T1000 (cell line): ENCODE results near the gene LRRTM4.
"Not testable (repeated sequence)": the region's sequence is repeated elsewhere in the genome, so short reads cannot be mapped to it uniquely, and the experiment has no call there.

ENCODE experiments used
- DNase-seq: peaks from one replicate; lab custom pipeline; 2025; ENCODE audit warnings: mixed read lengths; lab: John Stamatoyannopoulos, UW

LRRTM4 gene

GRCh38 chr2:77081597-77081996 lies 440.6 kb downstream of the LRRTM4 start:
- DNase-seq, result no peak

GRCh38 chr2:77064324-77064723 lies 457.9 kb downstream of the LRRTM4 start:
- no peak for DNase-seq

GRCh38 chr2:77054938-77055337 lies 467.2 kb downstream of the LRRTM4 start:
- DNase-seq, result no peak

GRCh38 chr2:77046339-77046738 lies 475.8 kb downstream of the LRRTM4 start:
- no peak for DNase-seq

- not testable (repeated sequence) for DNase-seq
Measured at GRCh38 chr2:77045456-77045855, 476.7 kb downstream of the LRRTM4 start.

- DNase-seq, result no peak
Measured at GRCh38 chr2:77034445-77034844, 487.7 kb downstream of the LRRTM4 start.

GRCh38 chr2:77029237-77029636 lies 492.9 kb downstream of the LRRTM4 start:
- DNase-seq, result not testable (repeated sequence)

- DNase-seq, result no peak
Measured at GRCh38 chr2:77028032-77028600, 494.1 kb downstream of the LRRTM4 start.

GRCh38 chr2:77025714-77026113 lies 496.5 kb downstream of the LRRTM4 start:
- no peak for DNase-seq

- DNase-seq, result no peak
Measured at GRCh38 chr2:77021161-77021560, 501.0 kb downstream of the LRRTM4 start.

- DNase-seq, result no peak
Measured at GRCh38 chr2:77018219-77018618, 504.0 kb downstream of the LRRTM4 start.

- no peak for DNase-seq
Measured at GRCh38 chr2:77017355-77017745, 504.8 kb downstream of the LRRTM4 start.

GRCh38 chr2:77016443-77017354 lies 505.5 kb downstream of the LRRTM4 start:
- no peak for DNase-seq

- no peak for DNase-seq
Measured at GRCh38 chr2:77013953-77014352, 508.2 kb downstream of the LRRTM4 start.

- no peak for DNase-seq
Measured at GRCh38 chr2:77013457-77013856, 508.7 kb downstream of the LRRTM4 start.

- DNase-seq, result no peak
Measured at GRCh38 chr2:77009307-77009706, 512.9 kb downstream of the LRRTM4 start.

- no peak for DNase-seq
Measured at GRCh38 chr2:77008853-77009252, 513.3 kb downstream of the LRRTM4 start.

- DNase-seq, result no peak
Measured at GRCh38 chr2:77007686-77008085, 514.5 kb downstream of the LRRTM4 start.

GRCh38 chr2:77005522-77005921 lies 516.7 kb downstream of the LRRTM4 start:
- DNase-seq, result no peak

GRCh38 chr2:77001895-77002294 lies 520.3 kb downstream of the LRRTM4 start:
- DNase-seq, result no peak

GRCh38 chr2:76998704-76999103 lies 523.5 kb downstream of the LRRTM4 start:
- no peak for DNase-seq

- no peak for DNase-seq
Measured at GRCh38 chr2:76998152-76998551, 524.0 kb downstream of the LRRTM4 start.

GRCh38 chr2:76997296-76997695 lies 524.9 kb downstream of the LRRTM4 start:
- DNase-seq, result no peak
